Astrocyte (in vitro differentiated cells and primary cell): Measurements from ENCODE around the gene GAGE12F.
"Not testable (repeated sequence)": the region's sequence is repeated elsewhere in the genome, so short reads cannot be mapped to it uniquely, and the experiment has no call there.

Source experiments
- CTCF ChIP-seq: IDR thresholded peaks from 2 replicates; pipeline ENCODE4 v1.5.1; 2011; ENCODE audit warnings: low read depth, mild to moderate bottlenecking, inconsistent platforms, low read length, moderate library complexity; ENCODE audit not compliant: insufficient read depth
- EZH2 ChIP-seq: IDR thresholded peaks from 2 replicates; pipeline ENCODE4 v1.6.1; 2012; ENCODE audit warnings: mild to moderate bottlenecking, low read length, inconsistent platforms; ENCODE audit not compliant: insufficient read depth

- not testable (repeated sequence) for TF ChIP-seq CTCF, EZH2
Measured at GRCh38 chrX:49531877-49532276, 28.8 kb upstream of the GAGE12F start, which contains the start of gene GAGE12C.
